Stimulated activated CD8-positive, alpha-beta memory T cell treated with anti-CD3 and anti-CD28 coated beads, Interleukin-15, amount 100 ng/mL, for 48 hours (primary cell): ENCODE data around the gene CHCHD5.

Experiments
- DNase-seq, 2 donors: peaks; one replicate each; pipeline ENCODE4 v3.0.0-alpha.2; 2020; ENCODE audit warnings: low read depth in 2 of 2

Gene CHCHD5

GRCh38 chr2:112623913-112624777, 39.7 kb downstream of the CHCHD5 start:
- peak; percentile 70 to 71 for DNase-seq

DNA sequence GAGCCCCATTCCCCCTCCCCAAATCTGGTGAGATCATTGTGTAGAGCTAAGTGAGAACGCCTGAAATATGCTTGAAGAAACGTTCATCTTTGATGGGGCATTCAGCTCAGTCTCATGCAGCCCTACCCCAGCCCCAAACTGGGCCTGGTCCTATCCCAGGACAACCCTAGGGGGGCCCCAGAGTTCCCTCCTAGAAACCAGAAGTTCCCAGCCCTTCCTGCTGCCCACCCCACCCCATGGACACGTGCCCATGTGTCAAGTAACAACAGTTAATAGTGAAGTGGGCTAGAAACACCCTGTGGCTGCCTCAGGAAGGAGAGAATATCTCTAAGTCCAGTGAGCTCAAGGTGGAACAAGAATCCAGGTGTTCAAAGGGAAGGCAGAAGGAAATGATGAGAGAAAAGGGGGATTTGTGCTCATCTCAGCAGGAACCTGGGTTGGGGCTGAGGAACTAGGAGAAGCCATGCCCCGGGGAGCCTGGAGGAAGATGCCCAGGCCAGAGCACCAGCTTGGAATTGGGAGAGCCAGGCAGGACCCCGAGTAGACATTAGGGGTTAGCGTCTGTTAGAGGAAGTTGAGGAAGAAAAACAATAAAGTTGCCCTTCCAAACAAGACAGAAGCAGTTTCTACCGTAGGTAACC, 41.2 kb downstream of the CHCHD5 start:
- no peak for DNase-seq

DNA sequence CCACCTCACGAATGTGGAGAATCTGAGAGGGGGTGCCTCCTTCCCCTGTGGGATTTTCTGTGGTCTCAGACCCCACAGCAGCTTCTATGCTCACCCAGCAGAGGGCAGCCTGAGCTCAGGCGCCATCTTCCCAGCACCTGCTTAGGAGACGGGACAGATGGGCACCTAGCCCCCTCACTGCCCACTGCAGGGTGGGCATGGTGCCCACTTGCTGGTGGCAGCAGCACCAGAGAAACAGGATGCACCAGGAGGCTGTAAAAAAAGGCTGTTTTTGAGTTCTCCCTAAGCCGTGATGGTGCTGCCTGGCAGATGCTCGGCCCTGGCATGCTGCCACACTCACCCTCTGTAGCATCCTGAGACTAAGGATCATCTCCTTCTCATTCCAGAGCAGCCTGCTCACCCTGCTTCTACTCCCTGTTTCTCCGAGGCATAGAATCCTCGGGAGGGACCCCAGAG, 42.2 kb downstream of the CHCHD5 start:
- no peak for DNase-seq

- no peak for DNase-seq
Observed at GRCh38 chr2:112627060-112628040, 42.9 kb downstream of the CHCHD5 start.

- DNase-seq = no peak
Observed at GRCh38 chr2:112629224-112629623, 44.8 kb downstream of the CHCHD5 start.

GRCh38 chr2:112629823-112630222, 45.4 kb downstream of the CHCHD5 start:
- no peak for DNase-seq

- no peak for DNase-seq
Observed at GRCh38 chr2:112630268-112630667, 45.9 kb downstream of the CHCHD5 start.

DNA sequence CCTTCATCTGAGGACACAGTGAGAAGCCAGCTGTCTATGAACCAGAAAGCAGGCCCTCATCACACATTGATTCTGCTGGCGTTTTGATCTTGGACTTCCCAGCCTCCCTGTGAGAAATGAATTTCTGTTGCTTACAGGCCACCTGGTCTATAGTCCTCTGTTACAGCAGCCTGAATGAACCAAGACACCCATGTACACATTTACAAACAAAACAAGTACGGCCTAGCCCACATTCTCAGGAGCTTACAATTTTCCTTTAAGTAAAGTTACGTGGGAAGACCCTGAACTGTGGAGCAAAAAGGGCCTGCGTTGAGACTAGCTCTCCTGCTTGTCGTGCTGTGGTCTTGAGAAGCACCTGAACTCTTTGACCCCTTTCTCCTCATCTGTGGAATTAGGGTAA, 49.3 kb downstream of the CHCHD5 start:
- DNase-seq = no peak

GRCh38 chr2:112634153-112634873, 49.9 kb downstream of the CHCHD5 start:
- DNase-seq = no peak

GRCh38 chr2:112634874-112635157, 50.4 kb downstream of the CHCHD5 start:
- DNase-seq = no peak

DNA sequence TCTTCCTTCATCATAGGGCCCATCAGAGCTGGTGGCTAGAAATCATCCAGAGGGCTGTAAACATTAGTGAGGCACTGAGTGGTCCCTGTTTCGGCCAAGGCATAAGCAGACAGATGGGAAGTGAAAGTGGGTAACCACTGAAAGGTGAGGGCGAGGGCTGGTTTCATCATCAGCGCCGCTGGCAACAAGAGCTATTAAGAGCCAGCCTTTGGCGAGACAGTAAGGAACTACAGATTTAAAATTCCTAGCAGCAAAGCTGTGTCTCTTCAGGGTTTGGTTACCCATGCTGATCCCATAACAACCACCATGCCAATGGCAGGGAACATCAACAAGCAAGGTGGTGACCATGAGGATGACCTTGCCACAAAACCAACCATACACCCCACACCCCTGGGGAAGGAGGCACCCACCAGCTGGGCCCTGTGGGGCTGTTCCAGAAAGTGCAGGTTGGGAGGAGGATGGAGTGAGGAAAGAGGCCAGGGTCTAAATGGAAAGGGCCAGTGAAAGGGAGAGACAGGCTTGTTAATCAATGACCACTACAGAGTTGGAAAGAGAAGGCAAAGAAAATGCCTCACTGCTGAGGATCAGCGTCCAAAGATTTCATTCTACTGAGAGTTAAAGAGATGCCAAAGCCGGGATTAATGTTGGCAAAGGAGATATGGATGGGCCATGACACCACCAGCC, 52.3 kb downstream of the CHCHD5 start:
- DNase-seq = peak in 1 of 2 donors; percentile 43

GRCh38 chr2:112637289-112637660, 52.9 kb downstream of the CHCHD5 start:
- no peak for DNase-seq
